ELF-1 (cell line): ENCODE measurements around the gene ATG9A.
A peak's percentile ranks its signal among the peaks of the same experiment; 100 is the strongest.

ENCODE experiments used
- DNase-seq: peaks from one replicate; pipeline ENCODE4 v3.0.0-alpha.2; 2016; ENCODE audit warnings: low read depth, low spot score

Gene ATG9A

GRCh38 chr2:219176818-219177551 is 52.5 kb downstream of the ATG9A start, which contains the start of gene CNPPD1:
TSS of gene CNPPD1 (minus strand) at chr2:219176925. CDS start at chr2:219176828, 97 bp downstream.
- DNase-seq, result peak; percentile 91

- no peak for DNase-seq
These were observed 53.3 kb downstream of the ATG9A start for GRCh38 chr2:219175928-219176817.

- DNase-seq, result no peak
These were observed 54.0 kb downstream of the ATG9A start for GRCh38 chr2:219175486-219175885.

GRCh38 chr2:219174801-219175200 is 54.6 kb downstream of the ATG9A start:
- no peak for DNase-seq

GRCh38 chr2:219174146-219174545 is 55.3 kb downstream of the ATG9A start:
- no peak for DNase-seq

- no peak for DNase-seq
These were observed 56.3 kb downstream of the ATG9A start for GRCh38 chr2:219173176-219173575.

GRCh38 chr2:219172231-219173154 is 56.9 kb downstream of the ATG9A start:
- DNase-seq, result no peak

- peak; percentile 82 for DNase-seq
These were observed 58.2 kb downstream of the ATG9A start for GRCh38 chr2:219171231-219171651.

- DNase-seq, result no peak
These were observed 59.3 kb downstream of the ATG9A start, which contains the start of gene SLC23A3 for GRCh38 chr2:219169930-219170654. TSS of gene SLC23A3 (minus strand) at chr2:219170029. CDS start at chr2:219169984, 45 bp downstream.
